ENCODE measurements around the gene TTLL11. TPM values are rescaled to one million over a fixed set of nuclear protein-coding genes. Genes with fewer than 3 reads are reported as not detected.
A peak's percentile ranks its signal among the peaks of the same experiment; 100 is the strongest.
"Not testable (repeated sequence)": the region's sequence is repeated elsewhere in the genome, so short reads cannot be mapped to it uniquely, and the experiment has no call there.

TTLL11 gene
- total RNA-seq, 2 donors from 2014 or later = 0.39 to 2.1 TPM

DNA sequence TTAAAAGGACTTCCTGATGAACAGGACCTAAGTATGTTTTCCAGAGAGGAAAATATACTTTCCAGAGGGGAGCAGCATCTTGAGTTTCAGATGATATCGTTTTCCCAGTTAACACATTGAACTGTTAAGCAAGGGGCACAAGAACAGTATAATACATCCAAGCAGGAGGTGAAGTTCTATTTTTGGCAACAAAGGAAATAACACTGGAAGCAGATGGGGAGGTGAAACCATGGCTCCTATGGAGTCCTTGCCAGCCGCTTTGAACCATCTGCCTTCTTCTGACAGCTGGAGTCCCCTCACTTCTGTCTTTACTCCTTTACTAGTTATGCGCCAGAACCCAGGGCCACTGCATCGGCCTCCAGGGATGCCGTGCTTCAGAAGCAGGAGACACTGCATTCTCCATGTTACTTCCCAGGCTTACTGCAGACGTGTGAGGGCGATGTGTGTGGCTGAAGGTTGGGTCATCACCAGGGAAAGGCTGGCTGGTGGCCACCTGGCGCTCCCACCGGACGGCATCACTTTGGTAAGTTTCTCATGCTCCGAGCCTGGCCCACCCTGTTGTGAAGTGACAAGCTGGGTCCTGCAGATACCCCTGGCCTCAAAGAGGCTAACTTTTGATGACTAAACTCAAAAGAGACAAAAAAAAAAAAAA, 77.8 kb downstream of the TTLL11 start:
- Mint-ChIP-seq H3K36me3 (no peaks in the 10 kb centered on the region), H3K27ac (no peak overlapping the region), H3K9me3 (no peaks in the 10 kb centered on the region)
- DNase-seq (ENCODE audit: low spot score in 2 of 2) (no peak), ATAC-seq (no peak)

DNA sequence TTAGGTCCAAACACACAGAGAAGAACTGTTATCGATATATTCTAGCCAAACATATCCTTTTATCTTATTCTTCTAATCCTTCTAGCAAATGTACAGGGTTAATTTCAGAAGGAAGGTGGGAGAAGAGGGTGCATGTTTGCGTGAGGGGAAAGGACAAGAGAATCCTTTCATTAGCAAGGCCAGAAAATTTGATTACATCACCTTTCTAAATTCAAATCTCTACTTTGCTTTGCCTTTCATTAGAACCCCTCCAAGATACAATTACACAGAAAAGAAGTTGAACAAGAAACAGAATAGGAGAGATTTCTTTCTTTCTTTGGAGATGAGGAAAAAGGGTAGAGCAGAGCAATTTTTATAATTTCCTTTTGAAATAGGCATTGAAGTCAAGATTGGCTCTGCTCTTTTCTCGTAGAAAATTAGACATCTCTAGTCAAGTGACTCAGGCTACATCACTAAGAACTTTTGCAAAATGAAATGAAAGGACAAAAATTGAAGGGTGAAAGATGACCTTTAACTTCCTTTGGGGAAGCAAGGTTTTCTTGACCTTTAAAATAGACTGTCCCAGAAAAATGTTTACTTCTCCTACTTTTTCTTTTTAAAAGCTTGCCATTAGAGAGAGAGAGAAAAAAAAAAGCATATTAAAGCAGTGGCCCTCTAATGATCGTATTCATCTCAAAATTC, 81.2 kb downstream of the TTLL11 start:
- Mint-ChIP-seq H3K27ac (no peak overlapping the region), H3K9me3 (no peaks in the 10 kb centered on the region), H3K36me3 (no peaks in the 10 kb centered on the region)
- no peak for DNase-seq (ENCODE audit: low spot score in 2 of 2)
- no peak for ATAC-seq

DNA sequence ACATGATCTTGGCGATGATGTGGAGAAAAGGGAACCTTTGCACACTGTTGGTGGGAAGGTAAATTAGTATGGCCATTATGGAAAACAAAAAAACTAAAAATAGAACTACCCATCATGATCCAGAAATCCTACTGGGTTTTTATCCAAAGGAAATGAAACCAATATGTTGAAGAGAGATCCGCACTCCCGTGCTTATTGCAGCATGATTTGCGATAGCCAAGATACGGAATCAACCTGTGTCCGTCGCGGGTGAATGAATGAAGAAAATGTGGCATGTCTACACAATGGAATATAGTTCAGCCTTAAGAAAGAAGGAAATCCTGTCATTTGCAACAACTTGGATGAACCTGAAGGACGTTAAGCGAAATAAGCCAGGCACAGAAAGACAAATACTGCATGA, 84.5 kb downstream of the TTLL11 start:
- ATAC-seq = no peak
- no peak for DNase-seq (ENCODE audit: low spot score in 2 of 2)
- no peak overlapping the region for H3K27ac Mint-ChIP-seq

DNA sequence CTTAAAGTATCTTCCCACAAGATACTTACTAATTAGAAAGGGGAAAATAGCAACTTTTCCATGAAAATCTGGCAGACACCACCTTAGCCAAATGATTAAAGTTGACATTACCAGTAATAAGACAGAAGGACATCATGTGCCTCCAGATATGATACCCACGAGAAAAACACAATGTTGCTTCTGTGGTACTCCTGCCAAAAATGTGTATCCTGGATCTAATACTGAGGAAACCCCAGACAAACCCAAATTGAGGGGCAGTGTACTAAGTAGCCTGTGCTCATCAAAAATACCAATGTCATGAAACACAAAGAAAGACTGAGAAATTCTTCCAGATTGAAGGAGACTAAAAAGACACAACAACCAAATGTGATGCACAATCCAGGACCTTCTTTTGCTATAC, 85.3 kb downstream of the TTLL11 start:
- H3K9me3 Mint-ChIP-seq = no peaks in the 10 kb centered on the region
- no peaks in the 10 kb centered on the region for H3K36me3 Mint-ChIP-seq
- H3K27ac Mint-ChIP-seq = no peak overlapping the region
- DNase-seq (ENCODE audit: low spot score in 2 of 2) = no peak
- ATAC-seq = no peak

More for the DNA sequence above, 84.5 kb downstream of the TTLL11 start:
- no peaks in the 10 kb centered on the region for H3K9me3 Mint-ChIP-seq
- no peaks in the 10 kb centered on the region for H3K36me3 Mint-ChIP-seq

DNA sequence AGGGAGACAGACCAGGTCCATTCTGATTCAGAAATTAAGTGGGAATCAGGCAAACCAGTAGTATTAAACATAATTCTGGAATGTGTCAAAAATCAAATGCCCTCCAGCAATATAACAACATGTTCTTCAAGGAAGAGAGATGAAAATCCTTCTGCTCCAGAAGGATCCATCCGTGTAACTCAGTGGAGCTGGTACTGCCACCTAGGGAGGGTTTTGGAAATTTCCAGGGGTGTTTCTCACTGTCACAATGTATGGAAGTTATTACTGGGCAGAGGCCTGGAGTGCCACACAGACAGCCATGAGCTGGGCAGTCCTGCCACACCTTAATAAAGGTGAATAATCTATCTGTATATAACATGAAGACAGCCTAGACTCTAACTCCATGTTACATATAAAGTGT, 87.5 kb downstream of the TTLL11 start:
- no peak overlapping the region for H3K27ac Mint-ChIP-seq
- H3K9me3 Mint-ChIP-seq = no peaks in the 10 kb centered on the region
- DNase-seq (ENCODE audit: low spot score in 2 of 2) (no peak), ATAC-seq (no peak)
- H3K36me3 Mint-ChIP-seq = no peaks in the 10 kb centered on the region

DNA sequence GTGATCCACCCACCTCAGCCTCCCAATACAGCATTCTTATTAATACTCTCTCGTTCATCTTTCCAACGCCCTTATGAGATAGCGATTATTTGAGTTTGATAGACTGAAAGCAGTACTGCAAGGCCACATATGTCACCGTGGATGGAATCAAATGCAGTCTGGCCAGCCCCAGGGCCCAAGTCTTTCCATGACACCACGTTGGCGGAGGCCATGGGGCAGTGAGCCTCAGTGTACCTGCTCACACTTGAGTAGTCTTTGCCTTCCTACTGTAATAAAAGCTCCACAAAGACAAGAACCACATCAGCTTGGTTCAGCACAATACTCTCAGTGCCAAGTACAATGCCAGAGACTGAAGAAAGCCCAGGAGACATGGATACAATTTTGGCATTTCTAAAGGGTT, 88.5 kb downstream of the TTLL11 start:
- no peak for DNase-seq (ENCODE audit: low spot score in 2 of 2)

DNA sequence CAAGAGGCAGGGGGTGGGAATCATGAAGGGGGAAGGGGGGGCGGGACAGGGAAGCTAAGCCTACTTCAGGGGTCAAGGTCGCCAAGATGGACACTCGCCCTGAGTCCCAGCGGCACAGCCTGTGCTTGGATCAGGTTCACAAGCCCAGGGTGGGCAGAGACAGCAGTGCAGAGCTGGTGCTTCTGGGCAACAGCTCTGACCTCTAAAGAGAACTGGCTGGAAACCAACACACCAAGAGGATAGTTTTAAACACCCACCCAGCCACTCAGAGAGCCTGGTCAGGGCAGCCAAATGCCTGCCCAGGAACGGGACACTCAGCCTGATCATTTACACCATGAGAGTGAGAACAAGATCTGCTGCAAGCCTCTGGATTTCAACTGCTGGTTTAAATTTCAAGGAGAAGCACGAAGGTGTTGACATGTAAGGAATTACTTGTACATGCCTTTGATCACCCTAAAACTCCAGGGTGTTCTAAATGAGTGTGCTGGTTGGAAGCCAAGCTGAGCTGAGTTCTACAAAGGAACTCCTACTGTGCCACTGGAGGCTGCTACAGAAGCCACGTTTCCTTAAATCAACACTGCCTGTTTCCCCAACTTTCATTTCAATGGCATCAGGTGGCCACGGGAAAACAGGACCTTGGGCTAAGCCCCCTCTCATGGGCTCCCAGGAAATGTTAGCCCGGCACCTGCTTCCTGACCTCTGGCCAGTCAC, 91.5 kb downstream of the TTLL11 start:
- Mint-ChIP-seq H3K27ac (no peak overlapping the region), H3K9me3 (no peaks in the 10 kb centered on the region), H3K36me3 (no peaks in the 10 kb centered on the region)
- DNase-seq (ENCODE audit: low spot score in 2 of 2) (no peak), ATAC-seq (no peak)

More for the DNA sequence above, 88.5 kb downstream of the TTLL11 start:
- no peak for ATAC-seq
- H3K9me3 Mint-ChIP-seq = no peaks in the 10 kb centered on the region
- no peak overlapping the region for H3K27ac Mint-ChIP-seq
- no peaks in the 10 kb centered on the region for H3K36me3 Mint-ChIP-seq

DNA sequence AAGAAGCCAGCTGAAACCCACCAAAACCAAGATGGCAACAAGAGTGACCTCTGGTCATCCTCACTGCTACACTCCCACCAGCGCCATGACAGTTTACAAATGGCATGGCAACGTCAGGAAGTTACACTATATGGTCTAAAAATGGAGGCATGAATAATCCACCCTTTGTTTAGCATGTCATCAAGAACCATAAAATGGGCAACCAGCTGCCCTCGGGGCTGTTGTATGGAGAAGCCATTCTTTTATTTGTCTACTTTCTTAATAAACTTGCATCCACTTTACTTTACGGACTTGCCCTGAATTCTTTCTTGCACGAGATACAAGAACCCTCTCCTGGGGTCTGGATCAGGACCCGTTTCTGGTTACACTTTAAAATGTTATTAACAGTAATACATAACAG, 92.6 kb downstream of the TTLL11 start:
- H3K36me3 Mint-ChIP-seq; H3K27ac Mint-ChIP-seq; H3K9me3 Mint-ChIP-seq; ATAC-seq; DNase-seq (ENCODE audit: low spot score in 2 of 2): not testable (repeated sequence)

DNA sequence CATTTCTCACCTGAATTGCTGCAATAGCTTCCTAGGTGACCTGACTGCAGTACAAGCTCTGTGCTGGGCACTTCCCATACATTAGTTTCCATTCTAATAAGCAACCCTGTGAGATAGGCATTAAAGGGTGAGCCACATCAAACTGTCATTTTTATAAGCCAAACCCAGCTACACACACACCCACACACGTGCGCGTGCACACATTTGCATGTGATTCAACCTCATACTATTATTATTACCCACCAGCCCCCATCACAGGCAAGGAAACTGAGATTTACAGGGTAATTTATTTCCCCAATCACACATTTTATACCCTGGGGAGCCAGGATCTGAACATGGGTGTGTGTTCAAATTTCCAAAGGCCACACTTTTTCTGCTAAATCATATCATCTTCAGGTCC, 93.6 kb downstream of the TTLL11 start:
- Mint-ChIP-seq H3K36me3 (no peaks in the 10 kb centered on the region), H3K9me3 (no peaks in the 10 kb centered on the region), H3K27ac (peak overlapping the region in 1 of 2 donors; percentile 2)
- ATAC-seq (peak in 1 of 2 donors; percentile 32), DNase-seq (ENCODE audit: low spot score in 2 of 2) (no peak)

DNA sequence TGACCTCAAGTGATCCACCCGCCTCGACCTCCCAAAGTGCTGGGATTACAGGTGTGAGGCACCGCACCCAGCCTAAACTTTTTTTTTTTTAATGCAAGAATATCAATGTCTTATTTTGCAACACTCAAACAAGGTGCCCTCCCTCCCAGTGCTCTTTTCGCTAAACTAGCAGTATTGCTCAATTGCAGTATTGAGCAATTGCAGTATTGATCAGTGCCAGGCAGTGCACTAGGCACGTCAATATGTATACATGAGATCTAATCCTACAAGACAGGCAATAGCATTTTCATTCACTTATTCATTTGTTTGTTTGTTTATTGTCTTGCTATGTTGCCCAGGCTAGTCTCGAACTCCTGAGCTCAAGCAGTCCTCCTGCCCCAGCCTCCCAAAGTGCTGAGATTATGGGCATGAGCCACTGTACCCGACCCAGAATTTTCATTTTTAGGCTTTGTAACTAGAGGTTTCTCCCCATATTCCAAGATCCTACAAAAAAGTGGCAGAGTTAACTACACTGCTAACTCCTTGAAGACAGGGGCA, 94.5 kb downstream of the TTLL11 start:
- no peak for DNase-seq (ENCODE audit: low spot score in 2 of 2)
- no peak for ATAC-seq
- no peaks in the 10 kb centered on the region for H3K9me3 Mint-ChIP-seq
- H3K27ac Mint-ChIP-seq = no peak overlapping the region
- H3K36me3 Mint-ChIP-seq = no peaks in the 10 kb centered on the region

DNA sequence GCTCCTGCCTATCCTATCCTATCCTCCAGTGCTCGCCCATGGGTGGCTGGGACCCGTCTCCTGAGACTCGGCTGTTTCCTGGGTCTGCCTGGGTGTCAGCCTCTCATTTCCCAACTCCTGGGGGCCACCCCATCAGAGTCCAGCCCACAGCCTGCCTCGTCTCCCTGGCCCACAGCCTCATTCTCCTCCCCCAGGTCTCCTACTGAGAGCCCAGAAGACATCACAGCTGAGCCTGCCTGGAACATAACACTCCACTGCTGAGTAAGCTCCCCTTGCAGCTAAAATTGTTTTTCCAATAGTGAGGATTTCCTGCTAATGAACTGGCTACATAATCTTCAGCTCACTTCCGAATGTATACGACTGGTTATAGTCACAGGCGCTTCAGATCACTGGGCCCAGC, 95.3 kb downstream of the TTLL11 start:
- DNase-seq (ENCODE audit: low spot score in 2 of 2) = no peak
- H3K27ac Mint-ChIP-seq = no peak overlapping the region
- H3K36me3 Mint-ChIP-seq = no peaks in the 10 kb centered on the region
- no peaks in the 10 kb centered on the region for H3K9me3 Mint-ChIP-seq
- no peak for ATAC-seq

DNA sequence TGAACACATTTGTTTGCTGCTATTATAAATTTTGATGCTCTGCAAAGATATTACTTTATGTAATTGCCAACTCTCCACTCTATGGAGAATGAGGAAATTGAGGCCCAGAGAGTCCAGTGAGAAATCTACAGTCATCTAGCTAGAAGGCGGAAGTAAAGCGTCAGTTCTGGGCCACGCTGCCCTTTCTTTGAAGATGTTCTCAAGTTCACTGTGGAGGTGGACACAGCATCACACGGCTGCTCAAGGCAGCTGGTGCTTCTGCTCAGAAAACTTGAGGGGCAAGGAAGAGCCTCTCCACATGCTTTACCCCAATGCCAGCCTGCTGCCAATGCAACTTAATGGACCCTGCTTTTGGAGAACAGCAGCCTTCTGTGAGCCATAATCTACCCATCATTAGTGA, 96.3 kb downstream of the TTLL11 start:
- H3K9me3 Mint-ChIP-seq = no peaks in the 10 kb centered on the region
- ATAC-seq (no peak), DNase-seq (ENCODE audit: low spot score in 2 of 2) (no peak)
- H3K36me3 Mint-ChIP-seq = no peaks in the 10 kb centered on the region
- no peak overlapping the region for H3K27ac Mint-ChIP-seq

DNA sequence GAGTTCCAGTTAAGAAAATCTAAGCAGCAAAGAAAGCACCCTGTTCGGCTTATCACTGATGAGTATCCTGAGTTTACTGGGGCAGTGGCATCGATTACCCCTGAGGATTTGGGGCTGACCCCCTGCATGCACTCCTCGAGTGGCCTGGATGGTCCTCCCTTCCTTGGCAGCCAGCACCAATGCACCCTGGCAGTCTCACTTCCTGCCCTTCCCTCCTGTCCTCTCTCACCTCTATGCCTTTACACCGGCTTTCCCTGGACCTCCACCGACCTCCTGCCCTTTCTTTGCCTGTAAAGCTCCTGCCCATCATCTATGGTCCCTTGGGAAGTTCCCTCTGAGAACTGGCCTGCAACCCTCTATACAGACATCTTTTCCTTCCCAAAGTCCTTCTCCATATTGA, 97.1 kb downstream of the TTLL11 start:
- DNase-seq (ENCODE audit: low spot score in 2 of 2) (no peak), ATAC-seq (no peak)
- no peak overlapping the region for H3K27ac Mint-ChIP-seq
- H3K9me3 Mint-ChIP-seq = no peaks in the 10 kb centered on the region
- no peaks in the 10 kb centered on the region for H3K36me3 Mint-ChIP-seq

DNA sequence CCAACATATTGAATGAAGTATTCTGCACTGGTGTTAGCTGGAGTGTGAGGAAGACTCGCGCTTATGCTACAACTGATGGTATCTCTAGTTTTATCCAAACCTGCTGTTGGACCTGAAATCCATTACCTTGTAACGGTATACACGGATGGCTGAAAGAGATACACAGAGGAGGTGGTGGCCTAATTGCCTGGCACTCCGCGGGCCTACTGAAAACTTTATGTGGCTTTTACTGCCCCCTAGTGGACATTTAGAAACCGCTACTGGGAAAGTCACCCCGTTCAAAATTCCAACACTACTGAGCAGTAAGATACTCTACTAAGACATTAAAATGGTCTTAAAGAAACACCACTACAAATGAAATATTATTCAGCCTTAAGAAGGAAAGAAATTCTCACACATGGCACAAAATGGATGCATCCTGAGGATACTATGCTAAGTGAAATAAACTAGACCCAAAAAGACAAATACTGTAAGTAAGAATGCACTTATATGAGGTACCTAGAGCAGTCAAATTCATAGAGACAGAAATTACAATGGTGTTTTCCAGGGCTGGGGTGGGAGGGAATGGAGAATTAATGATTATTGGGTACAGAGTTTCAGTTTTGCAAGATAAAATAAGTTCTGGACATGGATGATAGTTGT, 100.4 kb downstream of the TTLL11 start:
- peak in 1 of 2 donors; percentile 26 for DNase-seq (ENCODE audit: low spot score in 2 of 2)
- H3K27ac Mint-ChIP-seq = no peak overlapping the region
- no peaks in the 10 kb centered on the region for H3K9me3 Mint-ChIP-seq
- H3K36me3 Mint-ChIP-seq = no peaks in the 10 kb centered on the region
- ATAC-seq = peak; percentile 61 to 68

DNA sequence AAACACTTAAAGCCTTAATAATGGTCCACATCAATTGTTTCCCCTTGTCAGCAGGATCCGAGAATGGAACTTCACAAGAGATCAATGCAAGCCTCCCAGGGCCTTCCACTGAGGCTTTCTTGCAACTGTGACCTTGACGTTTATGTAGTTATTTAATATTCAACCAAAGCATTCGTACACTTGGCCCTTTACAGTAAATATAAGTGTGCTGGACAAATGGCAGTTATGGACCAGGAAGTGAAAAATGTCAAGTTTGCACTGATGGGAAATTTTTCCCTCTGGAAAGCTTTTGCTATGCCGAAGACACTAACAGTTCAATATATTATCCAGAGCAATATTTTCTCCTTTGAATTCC, 101.8 kb downstream of the TTLL11 start:
- no peaks in the 10 kb centered on the region for H3K9me3 Mint-ChIP-seq
- H3K36me3 Mint-ChIP-seq = no peaks in the 10 kb centered on the region
- ATAC-seq (no peak), DNase-seq (ENCODE audit: low spot score in 2 of 2) (no peak)
- H3K27ac Mint-ChIP-seq = no peak overlapping the region

DNA sequence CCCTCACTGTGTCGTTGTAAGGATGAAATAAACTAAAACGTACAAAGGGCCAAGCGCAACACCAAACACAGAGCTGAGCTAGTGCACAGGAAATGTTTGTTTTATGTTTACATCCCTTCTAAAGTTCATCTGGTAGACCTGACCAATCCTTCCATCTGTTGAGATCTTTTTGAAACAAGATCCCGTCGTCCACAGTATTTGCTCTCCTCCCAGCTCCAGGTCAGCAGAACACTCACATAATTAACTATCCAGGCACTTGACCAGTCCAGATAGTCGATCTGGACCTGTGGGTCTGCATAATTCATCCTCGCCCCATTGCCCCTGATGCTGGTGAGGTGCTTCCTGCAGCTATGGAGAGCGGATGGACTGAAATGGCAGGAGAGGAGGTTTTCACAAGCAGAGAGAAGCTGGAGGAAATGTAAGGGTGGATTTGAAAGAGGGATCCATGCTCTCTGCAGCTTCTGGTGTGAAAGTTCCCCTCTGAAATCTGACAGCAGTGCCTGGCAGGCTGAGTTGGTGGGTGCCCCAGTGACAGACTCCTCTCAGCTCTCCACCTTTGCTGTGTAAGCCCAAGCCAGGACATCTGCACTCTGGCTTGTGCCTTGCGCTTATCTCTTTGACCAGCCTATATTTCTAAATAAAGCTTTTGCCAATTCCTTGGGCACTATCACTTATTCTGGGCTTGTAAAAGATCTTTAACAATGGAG, 102.4 kb downstream of the TTLL11 start:
- no peak overlapping the region for H3K27ac Mint-ChIP-seq
- ATAC-seq (no peak), DNase-seq (ENCODE audit: low spot score in 2 of 2) (no peak)
- H3K36me3 Mint-ChIP-seq = no peaks in the 10 kb centered on the region
- no peaks in the 10 kb centered on the region for H3K9me3 Mint-ChIP-seq

DNA sequence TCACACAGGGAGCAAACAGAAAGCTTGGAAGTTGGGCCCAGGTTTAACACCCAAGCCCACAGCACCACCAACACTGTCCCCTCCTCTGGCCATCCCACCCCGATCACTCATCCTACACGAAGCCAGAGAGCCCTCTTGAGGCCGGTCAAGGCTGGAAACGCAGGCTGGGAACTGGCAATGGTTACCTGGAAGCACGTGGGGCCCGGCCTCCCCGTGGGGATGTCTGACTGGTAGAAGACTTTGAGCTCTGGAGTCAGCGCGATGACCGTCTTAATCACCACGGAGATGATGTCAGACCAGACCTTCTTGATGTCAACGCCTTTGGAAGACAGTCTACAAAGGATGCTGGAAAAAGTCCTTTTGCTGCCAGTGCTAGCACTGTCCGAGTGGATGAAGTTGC, 104.1 kb downstream of the TTLL11 start:
- Mint-ChIP-seq H3K36me3 (no peaks in the 10 kb centered on the region), H3K27ac (no peak overlapping the region), H3K9me3 (no peaks in the 10 kb centered on the region)
- DNase-seq (ENCODE audit: low spot score in 2 of 2) = no peak
- ATAC-seq = no peak
